CD4-positive, alpha-beta T cell treated with Interleukin-4 for 1 hour (primary cell): Measurements from ENCODE around the gene CREB3L1.
"Not testable (repeated sequence)": the region's sequence is repeated elsewhere in the genome, so short reads cannot be mapped to it uniquely, and the experiment has no call there.

Experiments used
- DNase-seq, 2 donors: peaks; one replicate each; pipeline ENCODE4 v3.0.0-alpha.2; 2020 to 2022

CREB3L1 gene

DNA sequence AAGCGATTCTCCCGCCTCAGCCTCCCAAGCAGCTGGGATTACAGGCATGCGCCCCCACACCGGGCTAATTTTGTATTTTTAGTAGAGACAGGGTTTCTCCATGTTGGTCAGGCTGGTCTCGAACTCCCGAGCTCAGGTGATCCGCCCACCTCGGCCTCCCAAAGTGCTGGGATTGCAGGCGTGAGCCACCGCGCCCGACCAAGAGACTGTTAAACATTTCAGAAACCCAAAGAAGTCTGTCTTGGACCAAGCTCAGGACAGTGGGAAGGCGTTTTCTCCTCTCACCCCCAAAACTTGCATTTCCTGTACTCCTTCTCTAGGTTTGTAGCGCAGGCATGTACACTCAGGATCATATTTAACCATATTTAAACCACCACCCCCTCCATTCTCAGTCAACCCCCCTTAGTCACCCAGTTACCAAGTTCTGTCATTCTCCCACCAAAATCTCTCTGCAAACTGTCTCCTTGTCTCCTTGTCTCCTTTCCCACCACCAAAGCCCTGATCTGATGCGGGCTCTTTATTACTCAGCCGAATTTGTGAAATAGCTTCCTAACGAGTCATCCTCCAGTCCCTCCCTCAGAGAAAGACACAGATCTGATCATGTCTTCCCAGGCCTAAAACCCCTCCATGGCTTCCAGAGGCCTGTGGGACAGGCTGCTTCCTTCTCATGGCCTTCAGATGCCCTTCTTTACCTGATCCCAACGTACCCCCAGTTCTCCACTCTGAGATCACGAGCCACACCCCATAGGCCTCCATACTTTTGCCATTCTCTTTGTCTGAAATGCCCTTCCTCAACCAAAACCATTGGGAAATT, 29.0 kb upstream of the CREB3L1 start:
- no peak for DNase-seq

DNA sequence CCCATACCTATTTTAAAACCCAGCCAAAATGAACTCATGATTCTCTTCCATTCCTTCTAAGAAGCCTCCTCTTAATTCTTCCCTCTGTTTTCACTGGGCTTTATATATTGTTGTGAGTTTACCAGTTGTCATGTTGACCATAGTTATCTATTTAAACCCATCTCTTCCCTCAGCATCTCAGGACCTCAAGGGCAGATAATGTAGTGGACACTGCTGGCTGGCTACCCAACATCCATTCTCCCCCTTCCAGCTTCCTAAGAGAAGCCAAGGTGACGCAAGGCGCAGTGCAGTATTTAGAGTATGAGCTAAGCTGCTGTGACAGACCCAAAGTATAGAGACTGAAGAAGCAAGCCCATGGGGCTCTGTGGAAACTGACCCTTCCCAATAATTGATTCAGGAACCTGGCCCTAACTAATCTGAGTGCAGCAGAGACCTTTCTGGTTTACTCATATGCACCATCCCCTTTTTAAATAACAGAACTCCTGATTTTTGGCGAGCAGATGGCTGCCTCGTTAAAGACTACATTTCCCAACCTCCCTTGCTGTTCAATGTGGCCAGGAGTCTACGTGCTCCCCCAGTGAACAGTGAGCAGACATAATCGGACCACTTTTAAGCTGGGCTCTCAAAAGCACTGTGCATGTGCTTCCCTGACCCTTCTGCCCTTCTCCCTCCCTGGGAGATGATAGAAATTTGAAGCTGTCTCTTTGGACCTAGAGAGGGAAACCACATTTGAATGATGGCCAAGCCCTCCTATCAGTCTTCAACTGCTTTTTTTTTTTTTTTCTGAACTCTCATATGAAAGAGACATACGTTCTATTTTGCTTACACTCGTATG, 28.1 kb upstream of the CREB3L1 start:
- DNase-seq: no peak

DNA sequence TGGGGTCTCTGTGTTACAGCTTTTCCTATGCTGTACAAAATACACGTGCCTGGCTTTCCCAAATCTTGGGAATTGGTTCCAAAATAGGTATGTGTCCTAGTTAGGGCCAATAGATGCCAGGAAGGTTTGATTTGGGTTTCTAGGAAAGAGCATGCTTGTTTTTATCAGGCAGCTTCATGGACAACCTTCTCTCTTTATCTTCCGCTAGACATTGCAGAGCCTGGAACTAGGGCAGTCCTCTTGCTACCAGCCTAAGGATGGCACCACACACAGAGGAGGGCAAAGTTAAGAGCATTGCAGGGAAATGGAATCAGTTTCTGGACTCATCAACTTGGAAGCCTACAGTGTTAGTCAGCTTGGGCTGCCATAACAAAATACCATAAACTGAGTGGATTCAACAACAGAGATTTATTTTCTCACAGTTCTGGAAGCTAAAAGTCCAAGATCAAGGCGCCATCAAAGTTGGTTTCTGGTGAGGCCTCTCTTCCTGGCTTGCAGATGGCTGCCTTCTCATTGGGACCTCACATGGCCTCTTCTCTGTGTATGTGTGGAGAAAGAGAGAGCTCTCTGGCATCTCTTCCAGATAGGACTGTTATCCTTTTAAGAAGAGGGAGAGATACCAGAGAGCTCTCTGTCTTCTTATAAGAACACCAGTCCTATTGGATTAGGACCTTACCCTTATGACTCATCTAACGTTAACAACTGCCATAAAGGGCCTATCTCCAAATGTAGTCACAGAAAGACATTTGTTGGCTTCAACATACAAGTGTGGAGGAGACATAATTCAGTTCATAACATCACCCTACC, 27.3 kb upstream of the CREB3L1 start:
- no peak for DNase-seq

DNA sequence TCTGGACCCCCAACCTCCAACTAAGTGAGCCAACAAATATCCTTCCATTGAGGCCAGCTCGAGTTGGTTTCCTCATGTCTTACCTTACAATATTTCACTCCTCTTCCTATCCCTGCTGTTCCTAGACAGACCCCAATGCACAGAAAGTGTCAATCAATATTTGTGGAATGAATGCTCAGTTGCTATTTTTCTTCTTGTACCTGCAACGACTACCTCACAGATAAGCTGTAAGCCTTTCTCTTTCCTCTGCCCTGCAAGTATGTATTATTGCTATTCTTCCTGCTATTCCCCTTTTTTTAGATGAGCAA, 26.8 kb upstream of the CREB3L1 start:
- no peak for DNase-seq

DNA sequence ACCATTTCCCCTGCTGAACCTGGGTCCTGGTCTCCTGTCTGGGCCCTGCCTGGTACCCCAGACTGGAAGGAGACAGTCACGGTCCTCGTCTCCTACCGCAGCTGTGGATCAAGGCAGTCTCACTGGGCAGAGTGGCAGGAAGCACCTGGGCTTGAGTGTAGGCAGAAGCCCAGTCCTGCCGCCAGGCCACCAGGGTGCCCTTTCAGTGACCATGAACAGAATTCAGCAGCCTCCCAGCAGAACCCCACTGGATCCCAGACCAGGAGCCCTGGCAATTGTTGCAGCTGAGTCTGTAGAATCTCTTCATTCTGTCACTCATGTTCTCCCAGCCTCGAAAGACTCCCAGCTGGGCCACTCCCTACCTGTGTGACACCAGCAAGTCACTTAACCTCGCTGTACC, 25.5 kb upstream of the CREB3L1 start:
- no peak for DNase-seq

DNA sequence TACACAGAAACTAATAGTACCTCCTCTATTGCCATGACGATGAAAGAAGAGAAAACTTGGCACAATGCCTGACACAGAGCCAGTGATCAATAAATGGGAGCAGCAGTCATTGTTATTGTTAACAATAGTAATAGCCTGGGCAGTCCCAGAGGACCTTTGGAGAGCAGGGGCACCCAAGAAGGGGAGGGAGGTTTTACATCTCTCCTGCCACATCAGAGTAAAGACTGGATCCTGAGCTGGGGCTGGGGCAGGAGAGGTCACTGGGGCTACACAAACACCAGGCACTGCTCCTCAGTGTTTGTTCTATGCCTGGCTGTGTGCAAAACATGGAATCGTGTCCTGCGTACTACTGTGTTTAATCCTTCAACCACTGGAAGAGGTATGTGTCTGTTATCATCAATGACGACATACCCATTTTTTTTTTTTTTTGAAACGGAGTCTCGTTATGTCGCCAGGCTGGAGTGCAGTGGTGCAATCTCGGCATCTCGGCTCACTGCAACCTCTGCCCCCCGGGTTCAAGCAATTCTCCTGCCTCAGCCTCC, 25.0 kb upstream of the CREB3L1 start:
- DNase-seq: no peak

DNA sequence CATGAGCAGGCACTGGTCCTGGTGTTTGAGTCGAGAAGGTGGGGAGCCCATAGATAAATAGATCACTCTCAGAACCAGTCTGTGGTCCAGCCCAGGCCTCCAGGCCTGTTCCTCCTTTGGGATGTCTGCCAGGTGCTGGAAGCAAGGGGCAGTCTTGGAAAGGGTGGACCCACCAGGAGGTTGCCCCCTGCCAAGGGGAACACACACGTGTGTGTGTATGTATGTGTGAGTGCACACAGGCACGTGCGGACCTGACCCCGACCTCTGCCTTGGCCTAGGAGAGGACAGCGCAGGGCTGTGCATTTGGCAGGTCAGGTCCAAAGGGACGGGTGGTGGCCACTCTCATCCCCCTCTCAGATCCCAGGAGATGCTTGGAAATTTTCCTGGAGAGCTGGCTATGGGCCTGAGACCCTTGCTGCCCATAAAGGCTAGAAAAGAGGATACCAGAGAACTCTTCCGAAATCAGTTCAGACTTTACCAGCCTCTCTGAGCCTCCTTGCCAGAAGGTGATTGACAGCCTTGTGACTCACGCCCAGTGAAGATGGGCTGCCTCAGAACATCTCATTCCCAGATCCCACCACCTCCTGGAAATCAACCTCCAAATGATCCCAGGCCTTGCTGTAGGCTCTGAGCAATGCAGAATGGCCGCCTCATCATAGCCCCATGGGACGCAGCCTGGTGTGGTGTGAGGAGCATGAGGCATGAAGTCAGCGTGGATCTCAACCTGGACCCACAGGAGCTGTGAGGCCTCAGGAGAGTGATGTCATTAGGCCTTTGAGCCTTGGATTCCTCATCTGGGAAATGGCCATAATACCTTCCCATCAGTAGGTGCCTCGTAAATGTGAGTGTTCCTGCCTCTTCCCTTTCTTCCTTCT, 24.0 kb upstream of the CREB3L1 start:
- DNase-seq: no peak

DNA sequence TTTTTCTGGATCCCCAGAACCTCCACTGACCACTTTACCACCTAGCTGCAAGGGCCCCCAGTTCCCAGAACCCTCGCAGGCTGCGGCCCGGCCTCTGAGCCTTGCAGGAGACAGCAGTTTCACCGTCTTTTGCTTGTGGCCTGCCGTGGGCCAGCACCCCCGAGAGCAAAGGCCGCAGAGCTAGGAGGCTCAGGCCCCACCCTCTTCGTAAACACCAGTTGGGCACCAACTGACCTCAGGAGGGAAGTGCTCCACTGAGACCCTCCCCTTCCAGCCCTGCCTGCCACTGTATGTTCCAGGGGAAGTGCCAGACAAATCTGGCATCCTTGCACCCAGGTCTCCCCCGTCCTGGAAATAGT, 23.4 kb upstream of the CREB3L1 start:
- no peak for DNase-seq

DNA sequence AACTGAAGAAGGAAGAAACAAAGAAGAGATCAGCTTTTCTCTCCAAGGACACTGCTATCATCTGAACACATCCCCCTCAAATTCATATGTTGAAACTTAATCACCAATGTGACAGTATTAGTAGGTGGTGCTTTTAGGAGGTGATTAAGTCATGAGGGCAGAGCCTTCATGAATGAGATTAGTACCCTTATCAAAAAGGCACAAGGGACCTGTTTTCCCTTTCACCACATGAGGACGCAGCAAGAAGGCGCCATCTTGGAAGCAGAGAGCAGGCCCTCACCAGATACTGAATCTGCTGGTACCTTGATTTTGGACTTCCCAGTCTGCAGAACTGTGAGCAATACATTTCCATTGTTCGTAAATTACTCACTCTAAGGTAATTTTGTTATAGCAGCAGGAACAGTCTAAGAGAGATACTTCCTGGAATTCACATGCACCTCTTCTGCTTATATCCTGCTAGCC, 20.9 kb upstream of the CREB3L1 start:
- no peak for DNase-seq

DNA sequence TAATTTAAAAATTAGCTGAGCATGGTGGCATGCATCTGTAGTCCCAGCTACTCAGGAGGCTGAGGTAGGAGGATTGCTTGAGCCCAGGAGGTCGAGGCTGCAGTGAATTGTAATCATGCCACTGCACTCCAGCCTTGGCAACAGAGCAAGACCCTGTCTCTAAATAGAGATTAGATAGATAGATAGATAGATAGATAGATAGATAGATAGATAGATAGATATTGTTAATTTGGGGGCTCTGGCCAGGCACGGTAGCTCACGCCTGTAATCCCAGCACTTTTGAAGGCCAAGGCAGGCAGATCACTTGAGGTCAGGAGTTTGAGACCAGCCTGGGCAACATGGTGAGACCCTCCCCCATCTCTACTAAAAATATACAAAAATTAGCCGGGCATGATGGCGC, 18.1 kb upstream of the CREB3L1 start:
- DNase-seq: not testable (repeated sequence)

DNA sequence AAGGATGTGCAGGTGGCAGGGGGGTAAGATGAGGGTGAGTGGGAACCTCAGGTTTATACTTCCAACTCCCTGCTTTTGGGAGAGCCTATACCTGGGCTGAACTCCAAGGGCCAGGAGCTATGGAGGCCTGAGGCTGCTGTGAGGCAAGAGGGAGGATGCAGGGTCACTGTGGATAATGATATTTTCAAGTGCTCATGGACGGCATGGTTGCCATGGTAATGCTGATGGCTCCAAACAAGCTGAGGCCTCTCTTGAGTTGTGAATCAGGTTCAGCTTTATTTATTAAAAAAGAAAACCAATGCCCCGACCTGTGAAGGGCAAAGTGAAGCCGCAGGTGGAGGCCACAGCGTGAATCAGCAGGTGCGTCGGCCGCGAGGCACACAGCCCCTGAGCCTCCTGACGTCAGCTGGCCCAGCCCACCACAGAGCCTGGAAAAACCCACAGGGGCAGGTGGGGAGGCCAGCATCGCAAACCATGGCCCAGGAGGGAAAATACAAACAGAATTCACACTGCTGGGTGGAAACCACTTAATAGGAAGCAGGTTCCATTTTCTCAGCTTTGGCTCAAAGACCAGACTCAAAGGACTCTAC, 17.4 kb upstream of the CREB3L1 start:
- DNase-seq: no peak

DNA sequence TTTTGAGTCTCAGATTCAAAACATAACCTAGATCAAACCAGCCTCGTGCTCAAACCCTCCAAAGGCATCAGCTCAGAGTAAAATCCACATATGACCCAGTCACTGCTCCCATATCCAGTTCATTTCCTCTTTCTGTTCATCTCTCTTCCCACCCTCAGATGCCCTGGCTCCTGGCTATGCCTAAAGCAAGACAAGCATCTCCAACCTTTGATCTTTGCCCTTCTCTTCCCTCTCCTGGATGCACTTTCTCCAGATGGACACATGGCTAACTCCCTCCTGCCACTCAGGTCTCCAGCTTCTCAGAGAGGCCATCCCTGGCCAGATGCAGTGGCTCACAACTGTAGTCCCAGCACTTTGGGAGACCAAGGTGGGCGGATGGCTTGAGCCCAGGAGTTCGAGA, 14.3 kb upstream of the CREB3L1 start:
- DNase-seq: no peak

DNA sequence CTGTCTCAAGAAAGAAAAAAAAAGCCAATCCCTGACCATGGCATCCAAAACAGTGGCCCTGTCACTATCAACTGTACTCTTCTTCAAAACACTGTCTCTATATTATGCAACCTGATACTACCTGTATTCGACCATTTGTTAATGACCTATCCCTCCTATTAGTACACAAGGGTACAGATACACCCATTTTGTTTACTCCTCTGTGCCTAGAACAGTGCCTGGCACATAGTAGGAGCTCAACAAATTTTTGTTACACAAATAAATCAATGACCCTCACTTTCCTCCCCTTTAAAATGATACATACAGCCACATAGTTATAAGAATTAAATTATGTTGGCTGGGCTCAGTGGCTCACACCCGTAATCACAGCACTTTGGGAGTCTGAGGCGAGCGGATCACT, 13.4 kb upstream of the CREB3L1 start:
- no peak for DNase-seq

DNA sequence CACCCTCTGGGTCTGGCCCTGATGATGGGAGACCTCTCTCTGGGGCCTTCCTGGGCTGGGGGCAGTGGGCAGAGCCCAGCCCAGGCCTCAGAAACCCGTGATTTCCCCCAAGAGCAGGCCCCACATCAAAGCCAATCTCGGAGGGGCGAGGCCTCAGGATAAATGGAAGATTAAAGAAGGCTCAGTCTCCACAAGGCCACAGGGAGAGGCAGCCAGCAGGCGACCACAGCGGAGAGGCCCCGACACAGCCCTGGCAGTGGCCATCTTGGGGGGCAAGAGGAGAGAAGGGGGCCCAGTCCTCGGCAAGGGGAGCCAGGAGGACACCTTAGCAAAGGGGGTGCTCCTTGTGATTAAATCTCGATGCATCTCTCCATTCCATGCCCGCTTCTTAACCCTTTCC, 12.5 kb upstream of the CREB3L1 start:
- DNase-seq: no peak

DNA sequence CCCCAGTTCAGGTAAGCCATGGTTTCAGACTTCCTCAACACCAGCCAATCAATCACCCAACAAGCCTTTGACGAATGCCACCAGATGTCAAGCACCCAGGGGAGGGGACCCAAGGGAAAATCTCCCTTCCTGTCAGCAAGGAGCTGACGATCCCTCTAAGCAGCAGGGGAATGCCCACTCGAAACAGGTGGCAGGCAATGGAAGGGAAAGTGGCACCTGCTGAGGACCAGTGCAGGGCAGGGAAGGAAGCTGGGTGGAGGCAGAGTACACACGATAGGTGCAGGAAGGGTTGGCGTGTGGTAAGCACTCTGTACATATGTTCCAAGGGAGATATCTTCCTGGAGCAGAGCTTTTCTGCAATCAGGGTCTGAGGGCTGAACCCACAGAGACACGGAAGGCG, 11.7 kb upstream of the CREB3L1 start:
- no peak for DNase-seq

DNA sequence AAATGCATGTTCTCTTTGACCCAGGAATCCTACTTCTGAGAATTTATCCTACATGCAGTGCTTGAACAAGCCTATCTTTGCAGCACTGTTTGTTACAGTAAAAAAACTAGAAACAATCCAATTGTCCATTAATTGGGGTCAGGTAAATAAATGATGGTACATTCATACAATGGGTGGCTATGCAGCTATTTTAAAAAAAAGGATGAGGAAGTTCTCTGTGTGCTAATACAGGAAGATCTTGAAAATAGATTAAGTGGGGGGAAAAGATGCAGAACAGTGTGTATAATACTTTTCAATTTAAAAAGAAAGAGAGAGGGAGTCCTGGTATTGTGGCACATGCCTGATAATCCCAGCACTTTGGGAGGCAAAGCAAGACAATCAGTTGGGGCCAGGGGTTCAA, 9.5 kb upstream of the CREB3L1 start:
- no peak for DNase-seq

DNA sequence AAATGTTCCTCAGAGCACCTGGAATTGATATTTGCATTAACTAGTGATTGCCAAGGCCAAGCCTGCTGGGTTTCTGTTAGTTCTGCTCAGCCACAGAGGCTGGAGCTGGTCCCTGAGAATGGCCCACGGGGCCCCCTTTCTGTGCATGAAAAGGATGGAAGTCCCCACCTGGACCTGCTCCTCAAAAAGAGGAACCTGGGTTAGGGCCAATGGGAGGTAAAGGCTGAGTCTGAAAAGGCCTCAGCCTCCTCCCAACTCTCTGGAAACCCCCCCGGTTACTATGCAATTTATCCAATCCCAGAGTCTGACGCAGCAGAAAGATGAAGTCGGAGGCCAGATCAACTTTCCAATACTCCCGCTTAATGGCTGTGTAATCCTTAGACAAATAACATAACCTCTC, 6.8 kb upstream of the CREB3L1 start:
- DNase-seq: no peak

DNA sequence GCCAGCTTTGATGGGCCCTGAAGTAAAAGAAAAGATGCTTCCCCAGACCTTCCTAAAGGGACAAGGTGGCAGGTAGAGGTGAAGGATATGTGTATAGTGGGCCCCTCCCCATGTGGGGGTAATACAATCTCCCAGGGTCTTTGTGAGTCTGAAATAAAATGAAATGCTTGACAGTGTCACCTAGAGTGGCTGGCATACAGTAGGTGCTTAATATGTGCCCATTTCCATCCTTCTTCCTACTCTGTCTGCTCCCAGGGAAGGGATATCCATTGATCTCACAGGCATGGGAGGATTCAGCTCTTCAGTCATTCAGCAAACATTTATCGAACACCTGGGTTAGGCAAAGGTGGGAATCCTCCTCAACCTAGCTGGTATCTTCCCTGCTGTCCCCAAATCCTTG, 6.1 kb upstream of the CREB3L1 start:
- no peak for DNase-seq

DNA sequence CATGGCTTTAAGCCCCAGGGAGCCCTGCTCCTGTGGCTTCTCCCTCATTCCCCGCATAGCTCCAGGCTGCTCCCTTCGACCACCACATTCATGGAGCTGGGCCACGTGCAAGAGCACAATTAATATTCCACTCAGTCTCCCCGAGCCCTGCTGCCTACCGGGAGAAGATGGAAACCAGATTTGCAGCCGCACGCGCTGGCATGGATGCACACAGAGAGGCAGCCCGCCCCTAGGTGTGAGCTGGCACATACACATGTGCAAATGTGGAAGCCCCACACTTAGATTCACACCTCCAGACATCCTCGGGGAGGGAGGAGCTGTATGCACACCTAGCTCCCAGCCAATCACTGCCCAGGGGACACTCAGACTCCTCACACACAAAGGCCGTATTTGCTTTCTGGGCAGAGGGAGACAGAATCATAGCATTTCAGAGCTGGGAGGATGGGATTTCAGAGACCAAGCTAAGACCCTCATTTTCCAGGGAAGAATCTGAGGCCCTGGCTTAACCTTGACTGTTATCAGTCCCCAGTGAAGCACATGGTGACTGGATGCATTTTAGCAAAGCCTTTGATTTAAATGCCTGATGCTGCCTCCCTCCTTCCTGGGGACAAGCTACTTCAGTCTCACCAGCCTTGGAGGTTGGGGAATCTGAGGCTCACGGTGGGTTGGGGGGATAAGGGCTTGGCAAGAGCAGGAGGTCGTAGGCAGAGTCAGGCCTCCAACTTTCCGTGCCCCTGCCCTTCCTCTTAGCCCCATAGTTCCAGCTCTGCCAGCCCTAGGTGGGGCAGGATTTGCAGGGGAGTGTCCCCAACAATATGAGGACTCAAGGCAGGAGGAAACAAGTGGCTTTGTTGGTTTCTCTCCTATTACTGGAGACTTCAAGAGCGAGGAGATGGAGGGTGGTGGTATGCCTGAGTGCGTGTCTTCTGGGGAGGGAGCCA, 5.3 kb upstream of the CREB3L1 start:
- DNase-seq: no peak

DNA sequence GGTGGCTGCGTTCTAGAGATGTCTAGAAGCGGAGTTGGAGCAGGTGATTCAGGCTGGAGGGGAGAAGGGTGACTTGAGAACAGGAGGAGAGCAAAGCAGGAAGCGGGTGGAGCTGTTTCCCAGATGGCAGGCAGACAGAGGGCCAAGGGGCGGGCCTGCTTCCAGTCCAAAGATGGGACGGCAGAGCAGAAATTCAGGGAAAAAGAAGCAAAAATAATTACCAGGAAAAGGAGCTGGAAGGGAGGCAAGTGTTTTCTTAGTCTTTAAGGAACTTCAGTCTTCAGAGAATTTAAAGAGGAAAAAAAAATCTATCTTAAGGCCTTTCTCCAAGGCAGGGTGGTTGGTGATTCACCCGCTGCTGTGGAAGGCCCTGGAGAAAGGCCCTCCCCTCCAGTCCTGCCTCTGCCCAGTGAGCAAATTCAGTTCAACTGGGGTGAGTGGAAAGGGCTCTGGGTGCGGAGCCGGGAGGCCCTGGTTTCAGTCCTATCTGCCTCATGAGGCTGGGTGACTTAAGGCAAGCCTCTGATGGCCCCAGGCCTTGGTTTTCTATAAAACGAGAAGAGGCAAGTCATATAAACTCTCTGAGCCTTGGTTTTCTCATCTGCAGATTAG, 4.5 kb upstream of the CREB3L1 start:
- no peak for DNase-seq
